Lower lobe of right lung (tissue), 2 donors: Measurements from ENCODE around the gene CNIH3. TPM values are rescaled to one million over a fixed set of nuclear protein-coding genes. Genes with fewer than 3 reads are reported as not detected.

Source experiments
- ATAC-seq, 2 donors: fragments of 200-7000 bp; cut with Tn5 transposase; one replicate each; pipeline ENCODE4 v1.9.1; 2020 to 2022; ENCODE audit warnings: mild to moderate bottlenecking in 2 of 2, moderate library complexity in 2 of 2
- DNase-seq: peaks from one replicate; pipeline ENCODE4 v3.0.0-alpha.2; 2020
- H3K27ac ChIP-seq: fragments of 200-600 bp; one replicate; pipeline ENCODE4 v1.8.0; 2022
- H3K27me3 ChIP-seq: fragments of 200-600 bp; one replicate; pipeline ENCODE4 v1.8.0; 2022; ENCODE audit warnings: low read depth
- H3K36me3 ChIP-seq: fragments of 200-600 bp; one replicate; pipeline ENCODE4 v1.8.0; 2022; ENCODE audit warnings: mild to moderate bottlenecking
- H3K4me1 ChIP-seq: fragments of 200-600 bp; one replicate; pipeline ENCODE4 v1.8.0; 2022
- H3K4me3 ChIP-seq: fragments of 200-600 bp; one replicate; pipeline ENCODE4 v1.8.0; 2022; ENCODE audit warnings: mild to moderate bottlenecking
- H3K9me3 ChIP-seq: fragments of 200-600 bp; one replicate; pipeline ENCODE4 v1.8.0; 2022
- intact Hi-C: fragments of 100-400 bp; cut with DNase I; formaldehyde crosslinking; loops from one replicate; pipeline ENCODE4 v1.11.0; 2022
- total RNA-seq: library from RNA; stranded (reverse); fragmentation: NEBNext Ultra II Directional; extraction: Animal tissue kit (Norgen Biotek cat#: 25700); gene quantifications from one replicate; pipeline ENCODE4 v1.2.1, GENCODE V29; 2021
- TF ChIP-seq, protein P1 (sequence below): fragments of 200-600 bp; IDR thresholded peaks from one replicate; pipeline ENCODE4 v1.8.0; 2022; ENCODE audit warnings: antibody characterized with exemption, mild to moderate bottlenecking
- donor health status: DM: no; HTN: yes; CAD: no; lungs with severe emphysema.

Gene CNIH3
- total RNA-seq, 1 donor from 2014 or later: 2.1 TPM

DNA sequence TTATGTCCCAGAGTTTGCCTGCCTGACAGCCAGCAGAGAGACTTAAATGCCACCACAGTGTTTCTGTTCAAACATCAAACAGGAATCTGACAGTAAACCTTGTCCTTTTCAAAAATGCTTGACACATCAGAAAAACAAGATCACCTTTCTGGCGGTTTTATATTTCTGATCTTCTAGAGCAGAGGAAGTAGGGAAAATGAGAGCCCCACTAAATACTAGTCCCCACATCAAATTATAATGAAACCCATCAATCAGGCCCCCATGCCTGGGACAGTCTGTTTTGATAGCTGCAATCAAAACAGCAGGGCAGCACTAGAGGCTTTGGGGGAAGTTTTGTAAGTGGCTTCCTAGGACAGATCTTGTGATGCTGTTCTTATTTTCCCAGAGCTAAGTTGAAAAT lies 129.3 kb downstream of the CNIH3 start:
- intact Hi-C loops: no loop called here
- DNase-seq: no peak
- Histone ChIP-seq H3K36me3 (no peaks in the 10 kb centered on the region), H3K27ac (no peak overlapping the region), H3K27me3 (no peaks in the 10 kb centered on the region), H3K4me3 (no peak overlapping the region), H3K9me3 (no peaks in the 10 kb centered on the region), H3K4me1 (no peaks in the 10 kb centered on the region)
- ATAC-seq: no peak
- TF ChIP-seq, protein P1, sequence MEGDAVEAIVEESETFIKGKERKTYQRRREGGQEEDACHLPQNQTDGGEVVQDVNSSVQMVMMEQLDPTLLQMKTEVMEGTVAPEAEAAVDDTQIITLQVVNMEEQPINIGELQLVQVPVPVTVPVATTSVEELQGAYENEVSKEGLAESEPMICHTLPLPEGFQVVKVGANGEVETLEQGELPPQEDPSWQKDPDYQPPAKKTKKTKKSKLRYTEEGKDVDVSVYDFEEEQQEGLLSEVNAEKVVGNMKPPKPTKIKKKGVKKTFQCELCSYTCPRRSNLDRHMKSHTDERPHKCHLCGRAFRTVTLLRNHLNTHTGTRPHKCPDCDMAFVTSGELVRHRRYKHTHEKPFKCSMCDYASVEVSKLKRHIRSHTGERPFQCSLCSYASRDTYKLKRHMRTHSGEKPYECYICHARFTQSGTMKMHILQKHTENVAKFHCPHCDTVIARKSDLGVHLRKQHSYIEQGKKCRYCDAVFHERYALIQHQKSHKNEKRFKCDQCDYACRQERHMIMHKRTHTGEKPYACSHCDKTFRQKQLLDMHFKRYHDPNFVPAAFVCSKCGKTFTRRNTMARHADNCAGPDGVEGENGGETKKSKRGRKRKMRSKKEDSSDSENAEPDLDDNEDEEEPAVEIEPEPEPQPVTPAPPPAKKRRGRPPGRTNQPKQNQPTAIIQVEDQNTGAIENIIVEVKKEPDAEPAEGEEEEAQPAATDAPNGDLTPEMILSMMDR: no peak

DNA sequence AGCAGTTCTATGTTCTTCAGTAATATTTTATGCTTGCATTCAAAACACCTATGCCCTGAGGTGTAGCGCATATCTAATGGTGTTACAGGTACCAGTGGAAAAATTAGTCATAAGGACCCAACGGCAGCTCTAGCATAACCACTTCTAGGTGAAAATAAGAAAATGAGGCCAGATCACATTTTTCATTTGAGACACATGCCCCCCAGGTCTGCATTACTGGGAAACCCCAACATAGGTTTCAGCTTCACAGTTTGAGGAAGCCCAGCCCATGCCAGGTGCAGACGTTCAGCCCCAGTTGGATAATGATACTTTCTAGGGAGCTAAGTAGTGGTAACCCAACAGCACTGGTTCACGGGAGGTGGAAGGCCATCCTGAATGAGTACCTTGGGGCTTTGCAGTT lies 129.8 kb downstream of the CNIH3 start:
- ATAC-seq: no peak
- Histone ChIP-seq H3K27ac (no peak overlapping the region), H3K27me3 (no peaks in the 10 kb centered on the region), H3K36me3 (no peaks in the 10 kb centered on the region), H3K4me3 (no peak overlapping the region), H3K9me3 (no peaks in the 10 kb centered on the region), H3K4me1 (no peaks in the 10 kb centered on the region)
- intact Hi-C loops: no loop called here
- TF ChIP-seq, protein P1: no peak
- no peak for DNase-seq

DNA sequence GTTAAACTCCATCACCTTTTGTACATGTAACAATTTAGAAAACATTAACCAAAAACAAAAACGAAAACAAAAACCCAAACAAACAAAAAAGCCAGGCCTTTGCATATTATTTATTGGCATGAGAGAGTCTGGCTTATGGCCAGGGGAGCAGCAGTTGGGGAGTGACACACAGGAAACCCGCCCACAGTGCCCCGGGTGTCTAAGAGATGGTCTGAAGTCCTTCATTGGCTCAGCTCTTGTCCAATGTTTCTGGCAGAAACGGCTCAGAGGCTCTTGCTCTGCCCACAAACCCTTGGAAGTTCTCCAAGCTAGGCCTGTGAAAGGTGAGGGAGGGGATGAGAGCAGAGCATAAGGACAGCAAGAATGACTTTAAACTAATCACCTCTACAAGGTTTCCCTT lies 131.5 kb downstream of the CNIH3 start:
- H3K36me3 ChIP-seq: no peaks in the 10 kb centered on the region
- no peak for DNase-seq
- no peak overlapping the region for H3K4me3 ChIP-seq
- TF ChIP-seq, protein P1: no peak
- H3K27me3 ChIP-seq: no peaks in the 10 kb centered on the region
- ATAC-seq: no peak
- H3K4me1 ChIP-seq: no peaks in the 10 kb centered on the region
- H3K27ac ChIP-seq: no peak overlapping the region
- intact Hi-C loops: no loop called here
- no peaks in the 10 kb centered on the region for H3K9me3 ChIP-seq

DNA sequence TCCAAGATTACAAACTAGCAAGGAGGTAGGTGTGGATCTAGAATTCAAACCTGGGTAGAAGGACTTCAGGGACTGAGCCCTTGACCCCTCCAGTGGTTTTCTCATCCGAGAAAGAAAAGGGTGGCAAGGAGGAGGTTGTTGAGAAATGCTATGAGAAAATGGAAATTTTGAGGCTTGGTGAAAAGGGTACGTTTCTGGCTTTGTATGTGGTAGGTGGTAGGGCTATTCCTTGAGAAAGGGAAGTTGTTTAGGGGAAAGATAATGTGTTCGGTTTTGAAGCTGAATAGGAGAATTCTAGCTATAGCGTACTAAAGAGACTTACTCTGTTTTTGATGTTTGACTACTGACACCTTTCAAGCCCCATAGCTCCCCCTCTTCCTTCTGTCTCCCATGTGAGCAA lies 133.8 kb downstream of the CNIH3 start:
- intact Hi-C loops: no loop called here
- Histone ChIP-seq H3K4me1 (no peaks in the 10 kb centered on the region), H3K36me3 (no peaks in the 10 kb centered on the region), H3K27ac (no peak overlapping the region), H3K9me3 (no peaks in the 10 kb centered on the region), H3K4me3 (no peak overlapping the region), H3K27me3 (no peaks in the 10 kb centered on the region)
- TF ChIP-seq, protein P1: no peak
- DNase-seq (no peak), ATAC-seq (no peak)

DNA sequence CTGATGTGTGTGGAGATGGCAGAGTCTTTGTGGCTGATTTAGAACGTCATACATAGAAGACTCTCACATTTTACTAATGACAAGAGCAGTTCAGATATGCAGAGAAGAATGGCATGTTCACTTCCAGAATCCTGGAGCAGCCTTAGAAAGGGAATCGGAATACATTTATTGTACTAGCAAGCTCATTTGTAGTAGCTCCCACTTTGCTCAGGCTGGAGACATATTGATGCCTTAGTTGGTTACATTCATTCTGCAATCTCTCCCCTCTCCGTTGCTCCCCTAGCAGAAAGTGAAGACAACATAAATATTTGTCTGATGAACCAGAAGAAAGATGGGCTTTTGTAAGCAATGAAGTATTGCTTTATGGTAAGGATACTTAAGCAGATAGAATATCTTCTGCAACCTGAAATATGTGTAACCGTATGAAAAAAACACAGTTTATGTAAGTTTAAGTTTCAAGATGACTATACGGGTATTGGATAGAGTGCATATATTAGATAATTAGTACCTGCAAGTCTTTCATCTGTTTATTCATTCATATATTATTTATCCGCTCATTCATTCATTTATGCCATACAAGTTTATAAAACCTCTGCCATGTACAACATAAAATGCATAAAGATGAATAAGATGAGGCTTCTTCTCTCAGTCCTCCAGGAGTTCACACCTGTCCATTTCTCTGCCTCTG lies 135.7 kb downstream of the CNIH3 start:
- DNase-seq (no peak), ATAC-seq (no peak)
- no peak overlapping the region for H3K27ac ChIP-seq

More for the DNA sequence above, 135.7 kb downstream of the CNIH3 start:
- H3K27me3 ChIP-seq: no peaks in the 10 kb centered on the region
- no peak overlapping the region for H3K4me3 ChIP-seq
- intact Hi-C loops: no loop called here
- no peaks in the 10 kb centered on the region for H3K36me3 ChIP-seq
- TF ChIP-seq, protein P1: no peak
- H3K9me3 ChIP-seq: no peaks in the 10 kb centered on the region
- H3K4me1 ChIP-seq: no peaks in the 10 kb centered on the region
